Gastrocnemius medialis (tissue), 4 donors: Measurements from ENCODE around the gene PHF21B. TPM values are rescaled to one million over a fixed set of nuclear protein-coding genes. Genes with fewer than 3 reads are reported as not detected.

Source experiments
- ATAC-seq, 2 donors: fragments of 150-250 bp; one replicate each; pipeline ENCODE4 v1.9.1; 2016
- DNase-seq, 2 donors: peaks; one replicate each; pipeline ENCODE4 v3.0.0-alpha.2; 2019
- H3K27ac ChIP-seq, 4 donors: fragments of 200-600 bp; sonication (generic); 1 replicate in 1 of 4; 2 replicates in 3 of 4; pipeline ENCODE4 v1.5.1; 2016 to 2018; ENCODE audit warnings: mild to moderate bottlenecking in 2 of 4, moderate library complexity in 1 of 4
- H3K27me3 ChIP-seq, 3 donors: fragments of 200-600 bp; sonication (generic) in 2 of 3; 1 replicate in 1 of 3; 2 replicates in 2 of 3; pipeline versions ENCODE4 v1.5.1 to v1.6.0; 2016 to 2019; ENCODE audit warnings: mild to moderate bottlenecking in 1 of 3, moderate library complexity in 1 of 3
- H3K36me3 ChIP-seq, 2 donors: fragments of 200-600 bp; sonication (generic) in 1 of 2; one replicate each; pipeline ENCODE4 v1.5.1; 2017 to 2018
- H3K4me1 ChIP-seq, 2 donors: fragments of 200-600 bp; sonication (generic) in 1 of 2; one replicate each; pipeline ENCODE4 v1.5.1; 2016 to 2017; ENCODE audit warnings: mild to moderate bottlenecking in 2 of 2
- H3K4me3 ChIP-seq, 4 donors: fragments of 200-600 bp; sonication (generic) in 3 of 4; 1 replicate in 1 of 4; 2 replicates in 3 of 4; pipeline ENCODE4 v1.5.1; 2016 to 2019; ENCODE audit warnings: mild to moderate bottlenecking in 2 of 4
- H3K9me3 ChIP-seq, 3 donors: fragments of 200-600 bp; sonication (generic) in 2 of 3; 1 replicate in 1 of 3; 2 replicates in 2 of 3; pipeline ENCODE4 v1.5.1; 2016 to 2019
- CTCF ChIP-seq, 5 experiments: fragments of 450-650 bp in 3 of 5; fragments of 200-600 bp in 2 of 5; sonication (generic) in 2 of 5; IDR thresholded peaks in 4 of 5; conservative IDR thresholded peaks in 1 of 5; 1 replicate in 4 of 5; 2 replicates in 1 of 5; pipeline ENCODE4 v1.5.1; 2016 to 2019; ENCODE audit warnings: antibody characterized with exemption in 5 of 5, mild to moderate bottlenecking in 3 of 5, moderate library complexity in 3 of 5
- POLR2A ChIP-seq, 2 donors: fragments of 450-650 bp; IDR thresholded peaks; one replicate each; pipeline ENCODE4 v1.6.1; 2017; ENCODE audit warnings: antibody characterized with exemption in 2 of 2, mild to moderate bottlenecking in 2 of 2, moderate library complexity in 2 of 2
- in situ Hi-C, 4 donors: fragments of 200-750 bp; cut with MboI; loops; one replicate each; pipeline versions ENCODE4 v1.15.0 to v1.8.0; 2017; ENCODE audit warnings: low sequenced_read_pairs in 4 of 4
- intact Hi-C: fragments of 100-400 bp; cut with DNase I; formaldehyde crosslinking; loops from one replicate; pipeline ENCODE4 v1.15.1; 2023; ENCODE audit warnings: low total_unique reads
- total RNA-seq, 4 donors: library from RNA; depleted of rRNA; stranded (reverse); fragments of >200 nt; gene quantifications; one replicate each; pipeline versions ENCODE4 v1.1.0 to v1.2.3, GENCODE V29; 2016

The PHF21B gene
- total RNA-seq, 4 donors from 2014 or later: 0.07 TPM; not detected in 3

DNA sequence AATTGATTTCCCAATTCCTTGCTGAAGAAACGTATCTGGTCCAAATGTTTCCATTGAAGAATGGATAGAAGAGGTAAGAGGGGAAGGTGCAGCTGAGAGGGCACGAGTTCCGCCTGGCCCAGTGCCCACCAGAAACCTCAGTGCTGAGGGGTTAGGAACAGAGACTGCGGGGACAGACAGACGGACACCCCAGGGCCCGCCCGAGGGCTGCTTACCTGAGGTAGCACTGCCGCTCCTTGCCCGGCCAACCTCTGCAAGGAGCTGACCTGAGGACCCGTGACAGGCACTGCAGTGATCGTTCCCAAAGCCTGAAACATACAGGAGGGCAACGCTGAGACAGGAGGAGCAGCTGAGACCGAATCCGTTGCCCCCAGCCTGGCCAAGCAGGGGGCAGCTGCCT lies 89.6 kb downstream of the PHF21B start:
- Histone ChIP-seq H3K4me1 (no peaks in the 10 kb centered on the region), H3K27me3 (no peaks in the 10 kb centered on the region), H3K4me3 (no peak overlapping the region), H3K36me3 (no peaks in the 10 kb centered on the region), H3K27ac (no peak overlapping the region), H3K9me3 (no peaks in the 10 kb centered on the region)
- intact Hi-C loops (no loop called here), in situ Hi-C loops (no loop called here)
- no peak for ATAC-seq
- TF ChIP-seq CTCF (IDR thresholded peaks at IDR 0.05 in 4 of 5, conservative IDR thresholded peaks at IDR 0.05 in 1 of 5) (no peak), POLR2A (IDR thresholded peaks at IDR 0.05) (no peak)
- DNase-seq: no peak

GRCh38 chr22:44919691-44920090 lies 90.1 kb downstream of the PHF21B start:
- DNase-seq: no peak
- Histone ChIP-seq H3K27ac (no peak overlapping the region), H3K4me3 (no peak overlapping the region), H3K4me1 (no peaks in the 10 kb centered on the region), H3K27me3 (no peaks in the 10 kb centered on the region), H3K9me3 (no peaks in the 10 kb centered on the region), H3K36me3 (no peaks in the 10 kb centered on the region)
- in situ Hi-C loops (no loop called here), intact Hi-C loops (no loop called here)
- no peak for TF ChIP-seq POLR2A (IDR thresholded peaks at IDR 0.05)
- no peak for TF ChIP-seq CTCF (IDR thresholded peaks at IDR 0.05 in 4 of 5, conservative IDR thresholded peaks at IDR 0.05 in 1 of 5)
- no peak for ATAC-seq

DNA sequence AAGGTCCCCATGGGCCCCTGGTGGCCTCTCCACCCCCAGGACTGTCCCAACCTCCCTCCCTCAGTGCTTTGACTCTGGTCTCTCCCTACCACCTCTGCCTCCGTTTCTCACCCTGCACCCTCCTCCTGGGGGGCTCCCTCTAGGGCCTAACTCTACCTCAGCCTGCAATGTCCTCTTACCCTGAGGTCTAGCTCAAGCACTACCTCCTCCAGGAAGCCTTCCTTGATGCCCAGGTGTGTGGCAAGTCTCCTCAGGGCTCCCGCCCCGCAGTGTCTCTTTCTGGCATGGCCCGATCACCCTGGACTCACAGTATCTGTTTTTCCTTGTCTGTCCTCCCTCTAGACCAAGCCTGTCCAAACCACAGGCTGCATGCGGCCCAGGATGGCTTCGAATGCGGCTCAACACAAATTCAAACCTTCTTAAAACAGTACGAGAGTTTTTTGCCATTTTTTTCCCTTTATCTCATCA lies 90.8 kb downstream of the PHF21B start:
- TF ChIP-seq POLR2A (IDR thresholded peaks at IDR 0.05) (no peak), CTCF (IDR thresholded peaks at IDR 0.05 in 4 of 5, conservative IDR thresholded peaks at IDR 0.05 in 1 of 5) (no peak)
- in situ Hi-C loops (no loop called here), intact Hi-C loops (no loop called here)
- H3K4me3 ChIP-seq: no peak overlapping the region
- no peaks in the 10 kb centered on the region for H3K27me3 ChIP-seq
- no peak for DNase-seq
- H3K4me1 ChIP-seq: no peaks in the 10 kb centered on the region
- no peaks in the 10 kb centered on the region for H3K9me3 ChIP-seq
- no peak overlapping the region for H3K27ac ChIP-seq
- no peak for ATAC-seq
- H3K36me3 ChIP-seq: no peaks in the 10 kb centered on the region

GRCh38 chr22:44918166-44918924 lies 91.5 kb downstream of the PHF21B start:
- H3K4me1 ChIP-seq: no peaks in the 10 kb centered on the region
- no peaks in the 10 kb centered on the region for H3K36me3 ChIP-seq
- H3K27ac ChIP-seq: no peak overlapping the region
- no peak for DNase-seq
- no peak for ATAC-seq
- no peak overlapping the region for H3K4me3 ChIP-seq
- TF ChIP-seq POLR2A (IDR thresholded peaks at IDR 0.05) (no peak), CTCF (IDR thresholded peaks at IDR 0.05 in 4 of 5, conservative IDR thresholded peaks at IDR 0.05 in 1 of 5) (no peak)
- H3K27me3 ChIP-seq: no peaks in the 10 kb centered on the region
- in situ Hi-C loops: no loop called here
- H3K9me3 ChIP-seq: no peaks in the 10 kb centered on the region
- intact Hi-C loops: no loop called here
